GM06990 (cell line): ENCODE measurements around the gene FASN.

ENCODE experiments used
- DNase-seq: peaks from one replicate; pipeline ENCODE4 v3.0.0-alpha.2; 2011; ENCODE audit not compliant: insufficient read length; ENCODE audit errors: extremely low read depth
- H3K27me3 ChIP-seq: replicated peaks from 2 replicates; pipeline ENCODE4 v1.6.0; 2011; ENCODE audit warnings: low read length; ENCODE audit not compliant: control insufficient read depth, insufficient read depth
- H3K36me3 ChIP-seq: 2 replicates; pipeline ENCODE4 v1.5.1; 2011; ENCODE audit warnings: low read length; ENCODE audit not compliant: control insufficient read depth, insufficient read depth
- H3K4me3 ChIP-seq: replicated peaks from 2 replicates; pipeline ENCODE4 v1.5.1; 2011; ENCODE audit warnings: low read depth, mild to moderate bottlenecking, control low read depth, low read length
- CTCF ChIP-seq: IDR thresholded peaks from 2 replicates; pipeline ENCODE4 v1.5.1; 2011; ENCODE audit warnings: low read length, control low read depth, mild to moderate bottlenecking, inconsistent platforms; ENCODE audit not compliant: insufficient read depth, poor library complexity, severe bottlenecking

The FASN gene

GRCh38 chr17:82047914-82048570, 50.0 kb downstream of the FASN start:
- Histone ChIP-seq H3K4me3 (no peak overlapping the region), H3K36me3 (peaks cover 2% of the 10 kb centered on the region), H3K27me3 (no peaks in the 10 kb centered on the region)
- TF ChIP-seq CTCF = no peak
- no peak for DNase-seq

GRCh38 chr17:82047379-82047778, 50.7 kb downstream of the FASN start:
- H3K27me3 ChIP-seq = no peaks in the 10 kb centered on the region
- no peak overlapping the region for H3K4me3 ChIP-seq
- no peak for DNase-seq
- no peak for TF ChIP-seq CTCF
- H3K36me3 ChIP-seq = peaks cover 2% of the 10 kb centered on the region

- Histone ChIP-seq H3K4me3 (no peak overlapping the region), H3K27me3 (no peaks in the 10 kb centered on the region), H3K36me3 (peaks cover 2% of the 10 kb centered on the region)
- TF ChIP-seq CTCF = no peak
- no peak for DNase-seq
These were observed 51.1 kb downstream of the FASN start for GRCh38 chr17:82046903-82047302.

GRCh38 chr17:82045936-82046484, 52.0 kb downstream of the FASN start:
- DNase-seq = no peak
- no peak for TF ChIP-seq CTCF
- Histone ChIP-seq H3K36me3 (peaks cover 2% of the 10 kb centered on the region), H3K27me3 (no peaks in the 10 kb centered on the region), H3K4me3 (no peak overlapping the region)

- no peak for DNase-seq
- H3K4me3 ChIP-seq = no peak overlapping the region
- TF ChIP-seq CTCF = no peak
- no peaks in the 10 kb centered on the region for H3K27me3 ChIP-seq
- H3K36me3 ChIP-seq = peaks cover 2% of the 10 kb centered on the region
These were observed 54.5 kb downstream of the FASN start for GRCh38 chr17:82043507-82043906.
